ENCODE measurements around the gene GGA3.

Gene GGA3

GRCh38 chr17:75245011-75245410 is 16.4 kb downstream of the GGA3 start:
- no peak for DNase-seq (ENCODE audit: low spot score)

- no peak for DNase-seq (ENCODE audit: low spot score)
Measured at GRCh38 chr17:75244133-75244866, 17.1 kb downstream of the GGA3 start.

GRCh38 chr17:75242461-75243042 is 18.9 kb downstream of the GGA3 start:
- DNase-seq (ENCODE audit: low spot score) = no peak

- DNase-seq (ENCODE audit: low spot score) = no peak
Measured at GRCh38 chr17:75241996-75242460, 19.4 kb downstream of the GGA3 start.

- no peak for DNase-seq (ENCODE audit: low spot score)
Measured at GRCh38 chr17:75241502-75241901, 19.9 kb downstream of the GGA3 start.

DNA sequence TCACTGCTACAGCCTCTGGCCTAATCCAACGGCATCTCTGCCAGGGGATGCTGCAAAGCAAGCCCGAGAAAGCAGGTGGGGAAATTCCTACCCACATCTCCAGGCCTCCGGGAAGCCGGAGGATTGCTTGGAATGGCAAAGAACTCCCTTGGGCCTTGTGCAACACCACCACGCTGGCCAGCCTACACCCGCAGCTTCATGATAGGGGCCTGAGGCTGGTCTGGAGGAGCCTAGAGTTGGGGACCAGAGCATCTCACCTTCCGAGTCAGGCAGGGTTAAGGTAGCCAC is 20.3 kb downstream of the GGA3 start:
- DNase-seq (ENCODE audit: low spot score) = no peak

DNA sequence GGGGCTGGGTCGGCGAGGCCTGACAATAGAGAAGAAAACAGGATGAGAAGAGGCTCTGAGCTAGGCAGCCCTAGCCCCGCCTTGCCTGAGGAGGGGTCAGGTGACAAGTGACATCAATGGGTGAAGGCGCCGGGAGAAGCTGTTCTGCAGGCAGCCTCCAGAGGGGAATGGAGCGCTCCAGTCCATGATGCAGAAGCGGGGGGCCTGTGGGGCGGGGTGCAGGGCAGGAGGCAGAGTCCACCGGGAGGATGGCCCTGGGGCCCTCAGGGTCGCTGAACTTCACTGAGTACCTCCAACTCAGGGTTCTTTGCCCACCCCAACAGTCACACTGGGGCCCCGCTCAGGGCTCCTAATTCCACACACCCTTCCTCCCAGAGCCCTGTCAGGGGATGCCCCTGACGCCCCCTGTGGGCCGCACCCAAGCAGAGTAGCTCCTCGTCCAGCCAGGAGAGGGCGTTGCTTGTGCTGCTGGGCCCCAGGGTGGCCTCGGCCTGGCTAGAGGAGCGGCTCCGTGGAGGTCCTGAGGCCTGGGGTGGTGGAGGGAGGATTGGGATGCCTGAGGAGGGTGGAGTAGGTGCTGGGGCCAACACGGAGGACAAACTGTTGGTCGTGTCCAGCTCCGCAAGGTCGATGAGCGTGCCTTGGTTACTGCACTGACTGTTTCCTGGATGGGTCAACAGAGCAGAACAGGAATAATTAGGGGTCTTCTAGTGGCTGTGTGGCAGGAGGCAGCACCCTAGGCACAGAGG is 20.8 kb downstream of the GGA3 start:
- DNase-seq (ENCODE audit: low spot score) = peak; percentile 78

GRCh38 chr17:75239778-75240393 is 21.5 kb downstream of the GGA3 start:
- DNase-seq (ENCODE audit: low spot score) = no peak

DNA sequence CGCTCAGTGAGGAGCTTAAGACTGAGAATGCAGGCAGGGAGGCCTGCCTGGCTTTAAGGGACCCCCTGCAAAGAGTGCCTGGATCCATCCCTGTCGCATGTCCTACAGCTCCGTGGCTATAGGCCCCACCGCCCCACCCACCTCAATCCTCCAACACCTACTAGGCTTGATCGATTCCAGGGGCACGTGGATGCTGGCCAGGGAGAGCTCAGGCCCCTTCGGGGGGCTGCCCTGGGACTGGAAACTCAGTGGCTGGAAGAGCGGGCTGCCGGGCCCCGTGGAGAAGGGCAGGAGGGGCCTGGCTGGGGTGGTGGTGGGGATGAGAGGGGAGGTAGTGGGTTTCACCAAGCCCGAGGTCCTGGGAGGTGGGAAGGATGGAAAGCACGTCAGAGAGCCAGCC is 22.2 kb downstream of the GGA3 start:
- no peak for DNase-seq (ENCODE audit: low spot score)

GRCh38 chr17:75238684-75239191 is 22.7 kb downstream of the GGA3 start:
- peak; percentile 84 for DNase-seq (ENCODE audit: low spot score)

DNA sequence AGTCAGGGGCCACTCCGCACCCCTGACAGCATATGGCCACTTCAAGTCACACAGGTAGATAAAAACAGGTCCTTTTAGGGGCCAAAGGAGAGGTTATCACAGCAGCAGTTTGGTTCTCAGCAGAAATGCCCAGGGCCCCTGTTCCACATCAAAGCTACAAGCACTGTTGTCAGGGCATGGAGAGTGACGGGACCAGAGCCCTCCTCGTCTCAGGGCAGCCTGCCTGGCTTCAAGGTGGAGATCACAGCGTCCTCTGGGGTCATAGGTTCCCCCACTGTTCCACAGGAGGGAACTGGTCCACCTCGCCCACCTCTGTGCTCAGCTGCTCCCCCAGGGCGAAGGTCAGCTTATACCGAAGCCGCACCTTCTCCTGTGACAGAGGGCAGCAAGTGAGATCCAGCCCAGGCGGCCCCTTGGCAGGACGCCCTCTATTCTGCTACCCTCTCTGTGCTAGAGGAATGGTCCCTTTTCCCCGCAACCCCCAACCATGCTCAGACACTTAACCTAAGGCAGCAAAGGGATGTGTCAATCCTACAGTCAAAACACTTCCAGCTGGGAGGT is 23.3 kb downstream of the GGA3 start:
- no peak for DNase-seq (ENCODE audit: low spot score)

- no peak for DNase-seq (ENCODE audit: low spot score)
Measured at GRCh38 chr17:75237100-75238014, 24.0 kb downstream of the GGA3 start.

GRCh38 chr17:75232786-75233185 is 28.6 kb downstream of the GGA3 start:
- no peak for DNase-seq (ENCODE audit: low spot score)

DNA sequence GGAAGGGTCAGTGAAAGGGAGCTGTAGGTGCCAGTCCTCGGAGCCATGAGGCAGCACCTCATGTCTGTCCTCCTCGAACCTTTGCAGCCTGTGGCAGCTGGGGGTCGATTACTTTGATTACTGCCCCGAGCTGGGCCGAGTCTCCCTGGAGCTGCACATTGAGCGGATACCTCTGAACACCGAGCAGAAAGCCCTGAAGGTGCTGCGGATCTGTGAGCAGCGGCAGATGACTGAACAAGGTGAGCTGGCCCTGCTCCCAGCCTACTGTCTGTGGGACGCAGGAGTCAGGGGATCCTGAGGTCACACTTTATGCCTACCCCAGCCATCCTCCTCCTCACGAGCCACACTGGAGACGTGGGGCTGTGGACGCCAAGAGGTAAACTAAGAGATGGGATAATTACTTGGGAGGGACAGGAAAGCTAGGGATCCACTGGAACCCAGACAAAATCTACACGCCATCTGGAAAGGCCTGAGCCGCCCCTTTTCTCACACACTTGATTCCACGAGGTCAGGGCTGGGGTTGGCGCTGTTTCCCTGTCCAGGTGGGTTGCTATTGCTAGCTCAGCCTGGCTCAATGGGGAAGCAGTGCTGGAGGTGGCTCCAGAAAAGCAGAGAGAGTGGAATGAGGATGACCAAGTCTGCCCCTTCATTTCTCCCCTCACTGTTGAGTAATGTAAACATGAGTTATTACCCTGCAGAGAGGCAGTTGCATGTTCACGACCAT is 29.5 kb downstream of the GGA3 start:
- no peak for DNase-seq (ENCODE audit: low spot score)

- DNase-seq (ENCODE audit: low spot score) = no peak
Measured at GRCh38 chr17:75231071-75231470, 30.3 kb downstream of the GGA3 start.

GRCh38 chr17:75228847-75229246 is 32.6 kb downstream of the GGA3 start:
- DNase-seq (ENCODE audit: low spot score) = no peak

- no peak for DNase-seq (ENCODE audit: low spot score)
Measured at GRCh38 chr17:75228305-75228704, 33.1 kb downstream of the GGA3 start.

- DNase-seq (ENCODE audit: low spot score) = no peak
Measured at GRCh38 chr17:75227729-75228128, 33.7 kb downstream of the GGA3 start.

DNA sequence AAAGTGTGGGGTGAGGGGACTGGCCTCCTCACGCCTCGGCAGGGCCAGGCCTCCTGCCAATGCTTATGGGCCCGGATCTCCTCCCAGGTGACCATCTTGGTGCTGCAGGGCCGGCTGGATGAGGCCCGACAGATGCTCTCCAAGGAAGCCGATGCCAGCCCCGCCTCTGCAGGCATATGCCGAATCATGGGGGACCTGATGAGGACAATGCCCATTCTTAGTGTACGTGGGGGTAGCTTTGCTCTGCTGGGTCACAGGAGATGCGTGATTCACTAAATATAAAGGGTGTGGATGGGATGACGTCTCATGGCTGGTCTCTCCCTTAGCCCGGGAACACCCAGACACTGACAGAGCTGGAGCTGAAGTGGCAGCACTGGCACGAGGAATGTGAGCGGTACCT is 36.4 kb downstream of the GGA3 start:
- no peak for DNase-seq (ENCODE audit: low spot score)

DNA sequence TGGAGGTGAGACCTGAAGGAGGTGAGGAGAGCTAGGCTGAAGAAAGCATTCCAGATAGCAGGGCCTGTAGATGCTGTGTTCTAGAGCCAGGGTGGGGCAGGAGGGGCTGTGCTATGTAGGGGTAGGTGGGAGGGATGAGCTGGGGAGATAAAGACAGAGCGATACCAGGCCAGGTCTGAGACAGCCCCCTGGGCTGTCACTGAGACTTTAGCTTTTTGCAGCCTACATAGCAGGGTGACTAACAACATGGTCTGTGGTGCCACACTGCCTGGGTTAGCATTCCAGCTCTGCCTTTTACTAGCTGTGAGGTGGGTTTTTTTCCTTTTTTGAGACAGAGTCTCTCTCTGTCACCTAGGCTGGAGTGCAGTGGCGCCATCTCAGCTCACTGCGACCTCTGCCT is 41.6 kb downstream of the GGA3 start:
- no peak for DNase-seq (ENCODE audit: low spot score)

DNA sequence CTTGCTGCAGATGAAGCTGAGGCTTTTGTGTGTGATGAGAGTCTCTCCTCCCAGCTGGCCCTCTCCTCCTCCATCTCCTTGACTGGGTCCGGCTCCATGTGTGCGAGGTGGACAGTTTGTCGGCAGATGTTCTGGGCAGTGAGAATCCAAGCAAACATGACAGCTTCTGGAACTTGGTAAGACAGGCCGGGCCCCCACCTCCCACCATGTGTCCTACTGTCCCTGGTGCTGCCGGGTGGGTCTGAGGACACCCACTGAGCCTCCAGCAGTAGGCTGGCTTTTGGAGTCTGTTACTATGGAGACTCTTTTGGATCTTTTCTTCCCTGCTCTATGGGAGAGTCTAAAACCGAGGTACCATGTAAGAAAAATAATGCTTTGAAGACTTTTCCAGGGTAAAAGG is 43.3 kb downstream of the GGA3 start:
- DNase-seq (ENCODE audit: low spot score) = no peak

Data from HuH-7.5 (cell line).